Measurements from ENCODE around the gene MPG. TPM values are rescaled to one million over a fixed set of nuclear protein-coding genes. Genes with fewer than 3 reads are reported as not detected.

The MPG gene
- total RNA-seq, 1 experiment from 2014 or later: 32.6 TPM

DNA sequence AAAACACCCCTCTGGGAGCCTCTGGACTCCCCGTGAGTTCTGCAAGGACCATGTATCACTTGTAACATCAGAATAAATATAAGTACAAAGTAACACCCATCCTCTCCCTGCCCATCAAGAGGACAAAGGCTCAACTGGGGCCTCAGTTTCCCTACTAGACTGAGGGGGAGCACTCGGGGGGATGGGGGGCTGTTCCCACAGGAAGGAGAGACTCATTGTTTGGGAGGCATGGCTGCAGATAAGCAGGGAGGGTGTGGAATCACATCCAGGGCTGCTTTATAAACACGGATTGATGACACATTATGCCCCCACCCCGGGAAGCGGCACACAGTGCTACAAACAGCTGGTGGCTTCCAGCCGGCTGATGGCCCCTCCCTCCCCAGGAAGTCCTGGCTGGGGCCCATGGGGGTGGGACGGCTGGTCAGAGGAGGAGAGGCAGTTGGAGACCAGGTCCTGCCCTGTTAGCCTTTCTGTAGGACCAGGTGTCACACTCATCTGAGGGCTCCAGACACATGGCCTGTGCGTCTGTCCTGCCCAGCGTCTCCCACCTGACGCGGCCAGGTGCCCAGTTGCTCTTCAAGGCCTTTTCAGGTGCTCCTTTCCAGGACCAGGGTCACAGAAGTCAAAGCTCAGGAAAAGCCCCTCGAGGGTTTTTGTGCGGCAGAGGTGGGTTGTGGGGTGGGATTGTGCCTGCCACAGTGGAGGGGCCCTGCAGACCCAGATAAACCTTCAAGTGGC, 1.3 kb upstream of the MPG start:
- Histone ChIP-seq H3K9me2 (ENCODE audit: insufficient read depth) (no peaks in the 10 kb centered on the region), H3K79me2 (ENCODE audit: insufficient read depth, low read length) (0 out of 2 replicates have a peak, but pooled peaks cover 4% of the 10 kb centered on the region), H3K27ac (ENCODE audit: low read depth, low read length) (peak overlapping the region; percentile 90), H3K4me3 (replicated peaks in 1 of 2; ENCODE audit: low read depth in 1 of 2, low read length in 2 of 2) (peak overlapping the region; percentile 62 to 68), H3K9me3 (ENCODE audit: control insufficient read depth in 1 of 2, insufficient read depth in 1 of 2, low read depth in 1 of 2, low read length in 2 of 2) (no peaks in the 10 kb centered on the region), H3K9ac (ENCODE audit: low read length) (peak overlapping the region; percentile 71), H2AFZ (ENCODE audit: low read depth, low read length, poor library complexity, severe bottlenecking) (no peak overlapping the region), H3K4me2 (ENCODE audit: low read length) (peak overlapping the region; percentile 80), H3K4me1 (ENCODE audit: control insufficient read depth in 1 of 2, insufficient read depth in 2 of 2, low read length in 2 of 2) (peaks cover 22 to 35% of the 10 kb centered on the region in 2 experiments), H4K20me1 (ENCODE audit: insufficient read depth) (no peaks in the 10 kb centered on the region), H3K36me3 (ENCODE audit: control insufficient read depth in 1 of 2, insufficient read depth in 2 of 2, low read length in 2 of 2) (no peaks in the 10 kb centered on the region), H3K27me3 (ENCODE audit: insufficient read depth, low read length) (no peaks in the 10 kb centered on the region)
- intact Hi-C loops (cut with micrococcal nuclease): no loop called here
- no peak; the same call in 1 of the 2 replicates for ATAC-seq
- ChIA-PET RAD21 (ENCODE audit: low non-redundant PET in 1 of 2, low total read pairs in 2 of 2, uncharacterized antibody in 2 of 2, unreplicated experiment in 2 of 2) (no interaction called here), CTCF (interaction anchor here (1.0 to 1.4 kb wide), 2 partner anchors 10 to 20 kb away, joined by 3 to 7 read pairs; no protein-coding TSS in a partner anchor), POLR2A (no interaction called here)
- TF ChIP-seq, protein P1, sequence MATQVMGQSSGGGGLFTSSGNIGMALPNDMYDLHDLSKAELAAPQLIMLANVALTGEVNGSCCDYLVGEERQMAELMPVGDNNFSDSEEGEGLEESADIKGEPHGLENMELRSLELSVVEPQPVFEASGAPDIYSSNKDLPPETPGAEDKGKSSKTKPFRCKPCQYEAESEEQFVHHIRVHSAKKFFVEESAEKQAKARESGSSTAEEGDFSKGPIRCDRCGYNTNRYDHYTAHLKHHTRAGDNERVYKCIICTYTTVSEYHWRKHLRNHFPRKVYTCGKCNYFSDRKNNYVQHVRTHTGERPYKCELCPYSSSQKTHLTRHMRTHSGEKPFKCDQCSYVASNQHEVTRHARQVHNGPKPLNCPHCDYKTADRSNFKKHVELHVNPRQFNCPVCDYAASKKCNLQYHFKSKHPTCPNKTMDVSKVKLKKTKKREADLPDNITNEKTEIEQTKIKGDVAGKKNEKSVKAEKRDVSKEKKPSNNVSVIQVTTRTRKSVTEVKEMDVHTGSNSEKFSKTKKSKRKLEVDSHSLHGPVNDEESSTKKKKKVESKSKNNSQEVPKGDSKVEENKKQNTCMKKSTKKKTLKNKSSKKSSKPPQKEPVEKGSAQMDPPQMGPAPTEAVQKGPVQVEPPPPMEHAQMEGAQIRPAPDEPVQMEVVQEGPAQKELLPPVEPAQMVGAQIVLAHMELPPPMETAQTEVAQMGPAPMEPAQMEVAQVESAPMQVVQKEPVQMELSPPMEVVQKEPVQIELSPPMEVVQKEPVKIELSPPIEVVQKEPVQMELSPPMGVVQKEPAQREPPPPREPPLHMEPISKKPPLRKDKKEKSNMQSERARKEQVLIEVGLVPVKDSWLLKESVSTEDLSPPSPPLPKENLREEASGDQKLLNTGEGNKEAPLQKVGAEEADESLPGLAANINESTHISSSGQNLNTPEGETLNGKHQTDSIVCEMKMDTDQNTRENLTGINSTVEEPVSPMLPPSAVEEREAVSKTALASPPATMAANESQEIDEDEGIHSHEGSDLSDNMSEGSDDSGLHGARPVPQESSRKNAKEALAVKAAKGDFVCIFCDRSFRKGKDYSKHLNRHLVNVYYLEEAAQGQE (IDR thresholded peaks at IDR 0.05; ENCODE audit: low read depth): no peak
- no peak for TF ChIP-seq CBX3 (IDR thresholded peaks at IDR 0.05; ENCODE audit: low read depth)
- TF ChIP-seq FOSL1 (IDR thresholded peaks at IDR 0.05; ENCODE audit: low read depth): no peak
- peak; percentile 43; the same call in 1 of the 2 replicates for TF ChIP-seq SIN3A (IDR thresholded peaks at IDR 0.05; ENCODE audit: low read depth)
- TF ChIP-seq, protein P2, sequence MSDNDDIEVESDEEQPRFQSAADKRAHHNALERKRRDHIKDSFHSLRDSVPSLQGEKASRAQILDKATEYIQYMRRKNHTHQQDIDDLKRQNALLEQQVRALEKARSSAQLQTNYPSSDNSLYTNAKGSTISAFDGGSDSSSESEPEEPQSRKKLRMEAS (IDR thresholded peaks at IDR 0.05): no peak
- TF ChIP-seq JUND (IDR thresholded peaks at IDR 0.05): peak; percentile 27; the same call in 1 of the 2 replicates
- TF ChIP-seq SP1 (IDR thresholded peaks at IDR 0.05; ENCODE audit: low read depth): 0 out of 2 replicates have a peak, but pooled peaks have one; percentile 16
- TF ChIP-seq, protein P3, sequence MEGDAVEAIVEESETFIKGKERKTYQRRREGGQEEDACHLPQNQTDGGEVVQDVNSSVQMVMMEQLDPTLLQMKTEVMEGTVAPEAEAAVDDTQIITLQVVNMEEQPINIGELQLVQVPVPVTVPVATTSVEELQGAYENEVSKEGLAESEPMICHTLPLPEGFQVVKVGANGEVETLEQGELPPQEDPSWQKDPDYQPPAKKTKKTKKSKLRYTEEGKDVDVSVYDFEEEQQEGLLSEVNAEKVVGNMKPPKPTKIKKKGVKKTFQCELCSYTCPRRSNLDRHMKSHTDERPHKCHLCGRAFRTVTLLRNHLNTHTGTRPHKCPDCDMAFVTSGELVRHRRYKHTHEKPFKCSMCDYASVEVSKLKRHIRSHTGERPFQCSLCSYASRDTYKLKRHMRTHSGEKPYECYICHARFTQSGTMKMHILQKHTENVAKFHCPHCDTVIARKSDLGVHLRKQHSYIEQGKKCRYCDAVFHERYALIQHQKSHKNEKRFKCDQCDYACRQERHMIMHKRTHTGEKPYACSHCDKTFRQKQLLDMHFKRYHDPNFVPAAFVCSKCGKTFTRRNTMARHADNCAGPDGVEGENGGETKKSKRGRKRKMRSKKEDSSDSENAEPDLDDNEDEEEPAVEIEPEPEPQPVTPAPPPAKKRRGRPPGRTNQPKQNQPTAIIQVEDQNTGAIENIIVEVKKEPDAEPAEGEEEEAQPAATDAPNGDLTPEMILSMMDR (IDR thresholded peaks at IDR 0.05 in 2 of 3, conservative IDR thresholded peaks at IDR 0.05 in 1 of 3; ENCODE audit: borderline replicate concordance in 1 of 3, insufficient read depth in 1 of 3, low read depth in 2 of 3, low read length in 2 of 3): no peak
- no peak for TF ChIP-seq ZNF274 (IDR thresholded peaks at IDR 0.05; ENCODE audit: low read depth, low read length)
- no peak for DNase-seq (ENCODE audit: low read depth, low spot score)
- BruUV-seq (replicated peaks): TSS peak; percentile 42
